ENCODE data around the gene CCNF.

CCNF gene

DNA sequence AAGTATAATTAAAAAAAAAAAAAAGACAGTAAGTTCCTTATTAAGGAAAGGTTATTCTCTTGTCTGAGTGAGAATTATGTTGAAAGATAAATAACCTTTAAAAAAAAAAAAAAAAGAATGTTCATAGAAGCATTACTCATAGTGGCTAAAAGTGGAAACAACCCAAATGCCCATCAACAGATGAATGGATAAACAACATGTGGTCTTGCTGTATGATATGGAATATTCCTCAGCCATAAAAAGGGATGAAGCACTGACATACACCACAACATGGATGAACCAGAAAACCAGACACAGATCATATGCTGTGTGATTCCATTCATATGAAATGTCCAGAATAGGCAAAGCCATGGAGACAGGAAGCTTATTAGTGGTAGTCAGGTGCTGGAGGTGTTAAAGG lies 9.2 kb upstream of the CCNF start:
- POLR2A ChIA-PET, result no interaction called here
- no peak for DNase-seq (ENCODE audit: low read depth, low spot score)
- CTCF ChIA-PET, result interaction anchor here (1.0 to 1.4 kb wide), 5 partner anchors 10 to 82 kb away, joined by 3 to 4 read pairs (median 3); partner anchors contain the start of gene ABCA3

DNA sequence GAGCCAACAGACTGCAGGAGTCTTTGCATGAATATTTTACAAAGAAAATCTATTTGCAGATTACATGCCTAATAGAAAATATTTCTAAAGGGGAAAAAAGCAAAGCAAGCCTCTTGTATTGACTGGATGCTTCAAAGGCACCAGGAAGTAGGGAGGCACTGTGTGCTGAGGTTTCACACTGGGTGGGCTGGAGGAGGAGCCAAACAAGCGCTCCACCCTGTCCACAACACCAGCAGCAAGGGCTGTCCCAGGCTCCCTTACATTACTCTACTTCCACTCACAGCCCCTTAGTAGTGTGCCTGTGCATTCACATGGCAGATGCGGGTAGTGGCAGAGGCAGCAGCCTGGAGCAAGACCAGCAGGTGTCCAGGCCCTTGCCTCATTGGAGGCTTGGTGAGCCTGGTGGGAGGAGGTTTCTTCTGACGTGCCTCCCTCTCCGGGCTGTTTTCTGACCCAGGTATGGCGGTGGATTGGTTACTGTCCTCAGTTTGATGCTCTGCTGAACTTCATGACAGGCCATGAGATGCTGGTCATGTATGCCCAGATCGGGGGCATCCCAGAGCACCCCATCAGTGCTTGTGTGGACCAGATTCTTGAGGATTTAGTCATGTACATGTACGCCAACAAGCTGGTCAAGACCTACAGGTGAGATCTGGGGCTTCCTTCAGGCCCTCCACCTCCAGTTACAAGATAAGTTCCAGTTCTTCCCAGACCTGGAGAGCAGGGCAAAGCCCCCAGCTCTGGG lies 7.0 kb upstream of the CCNF start:
- ChIA-PET CTCF (interaction anchor here (0.7 to 2.0 kb wide), 11 partner anchors 9 to 158 kb away, joined by 3 to 12 read pairs (median 3); no protein-coding TSS in a partner anchor), POLR2A (no interaction called here)
- TF ChIP-seq, protein P1, sequence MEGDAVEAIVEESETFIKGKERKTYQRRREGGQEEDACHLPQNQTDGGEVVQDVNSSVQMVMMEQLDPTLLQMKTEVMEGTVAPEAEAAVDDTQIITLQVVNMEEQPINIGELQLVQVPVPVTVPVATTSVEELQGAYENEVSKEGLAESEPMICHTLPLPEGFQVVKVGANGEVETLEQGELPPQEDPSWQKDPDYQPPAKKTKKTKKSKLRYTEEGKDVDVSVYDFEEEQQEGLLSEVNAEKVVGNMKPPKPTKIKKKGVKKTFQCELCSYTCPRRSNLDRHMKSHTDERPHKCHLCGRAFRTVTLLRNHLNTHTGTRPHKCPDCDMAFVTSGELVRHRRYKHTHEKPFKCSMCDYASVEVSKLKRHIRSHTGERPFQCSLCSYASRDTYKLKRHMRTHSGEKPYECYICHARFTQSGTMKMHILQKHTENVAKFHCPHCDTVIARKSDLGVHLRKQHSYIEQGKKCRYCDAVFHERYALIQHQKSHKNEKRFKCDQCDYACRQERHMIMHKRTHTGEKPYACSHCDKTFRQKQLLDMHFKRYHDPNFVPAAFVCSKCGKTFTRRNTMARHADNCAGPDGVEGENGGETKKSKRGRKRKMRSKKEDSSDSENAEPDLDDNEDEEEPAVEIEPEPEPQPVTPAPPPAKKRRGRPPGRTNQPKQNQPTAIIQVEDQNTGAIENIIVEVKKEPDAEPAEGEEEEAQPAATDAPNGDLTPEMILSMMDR (IDR thresholded peaks at IDR 0.05; ENCODE audit: insufficient read depth, low read length, missing control alignments), result no peak
- H3K4me3 ChIP-seq (ENCODE audit: low read depth, low read length), result no peak overlapping the region
- no peak for DNase-seq (ENCODE audit: low read depth, low spot score)

More for the DNA sequence above, 9.2 kb upstream of the CCNF start:
- H3K4me3 ChIP-seq (ENCODE audit: low read depth, low read length), result no peak overlapping the region
- TF ChIP-seq, protein P1 (IDR thresholded peaks at IDR 0.05; ENCODE audit: insufficient read depth, low read length, missing control alignments), result no peak

DNA sequence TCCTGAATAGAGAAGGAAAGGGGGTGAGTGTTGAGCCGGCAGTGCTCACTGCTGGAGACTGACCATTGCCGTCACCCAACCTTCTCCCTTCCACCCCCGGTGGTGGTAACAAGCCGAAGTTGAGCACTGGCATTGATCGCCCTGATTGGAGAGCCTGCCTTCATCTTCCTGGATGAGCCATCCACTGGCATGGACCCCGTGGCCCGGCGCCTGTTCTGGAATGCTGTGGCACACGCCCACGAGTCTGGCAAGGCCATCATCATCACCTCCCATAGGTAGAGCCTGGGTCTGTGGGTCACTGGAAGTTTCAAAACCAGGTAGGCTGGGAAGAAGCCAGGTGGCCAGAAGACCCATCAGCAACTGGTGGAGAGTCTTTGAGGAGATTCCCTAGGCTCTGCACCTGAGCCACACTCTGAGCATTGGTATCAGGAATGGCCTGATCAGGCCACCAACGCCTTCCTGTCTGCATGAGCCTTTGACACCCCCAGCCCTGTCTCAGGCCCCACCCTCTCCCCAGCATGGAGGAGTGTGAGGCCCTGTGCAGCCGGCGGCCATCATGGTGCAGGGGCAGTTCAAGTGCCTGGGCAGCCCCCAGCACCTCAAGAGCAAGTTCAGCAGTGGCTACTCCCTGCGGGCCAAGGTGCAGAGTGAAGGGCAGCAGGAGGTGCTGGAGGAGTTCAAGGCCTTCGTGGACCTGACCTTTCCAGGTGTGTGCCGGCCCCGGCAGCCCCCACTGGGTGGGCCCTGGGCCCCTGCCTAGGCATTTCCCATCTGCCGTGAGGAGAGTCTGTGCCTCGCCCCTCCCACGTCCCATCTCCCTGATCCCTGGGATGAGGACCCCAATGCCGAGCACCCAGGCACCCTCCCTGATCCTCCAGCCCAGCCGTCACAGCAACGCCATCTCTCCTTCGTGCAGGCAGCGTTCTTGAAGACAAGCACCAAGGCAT lies 4.9 kb upstream of the CCNF start:
- ChIA-PET CTCF (interaction anchor here (0.6 to 1.8 kb wide), 5 partner anchors 8 to 121 kb away, joined by 3 to 8 read pairs (median 3); no protein-coding TSS in a partner anchor), POLR2A (no interaction called here)
- no peak overlapping the region for H3K4me3 ChIP-seq (ENCODE audit: low read depth, low read length)
- TF ChIP-seq, protein P1 (IDR thresholded peaks at IDR 0.05; ENCODE audit: insufficient read depth, low read length, missing control alignments), result no peak
- no peak for DNase-seq (ENCODE audit: low read depth, low spot score)

DNA sequence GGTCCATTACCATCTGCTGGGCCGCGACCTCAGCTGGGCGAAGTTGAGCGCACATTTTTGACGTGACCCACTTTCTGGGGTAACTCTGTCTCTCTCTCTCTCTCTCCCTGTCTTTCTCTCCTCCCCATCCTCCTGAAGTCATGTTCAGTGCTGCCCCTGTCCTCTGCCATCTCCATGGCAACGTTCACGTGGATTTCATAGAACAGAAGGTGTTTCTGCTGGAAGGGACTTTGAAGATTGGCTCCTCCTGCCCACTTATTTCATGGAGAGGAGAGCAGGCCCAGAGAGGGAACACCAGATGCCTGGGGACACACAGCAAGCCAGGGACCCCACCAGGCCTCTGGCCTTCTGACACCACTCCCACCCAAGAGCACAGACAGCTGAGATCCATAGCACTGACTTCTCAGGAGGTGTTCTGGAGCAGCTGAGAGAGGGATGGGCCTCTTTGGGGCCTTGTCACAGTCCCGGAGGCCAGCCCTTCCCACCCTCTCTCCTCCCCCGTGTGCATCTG lies 4.2 kb upstream of the CCNF start:
- no peak for DNase-seq (ENCODE audit: low read depth, low spot score)
- TF ChIP-seq, protein P1 (IDR thresholded peaks at IDR 0.05; ENCODE audit: insufficient read depth, low read length, missing control alignments), result no peak
- H3K4me3 ChIP-seq (ENCODE audit: low read depth, low read length), result no peak overlapping the region
- POLR2A ChIA-PET, result no interaction called here
- CTCF ChIA-PET, result interaction anchor here (0.6 to 1.4 kb wide), 3 partner anchors 8 to 122 kb away, joined by 3 to 8 read pairs (median 3); no protein-coding TSS in a partner anchor

DNA sequence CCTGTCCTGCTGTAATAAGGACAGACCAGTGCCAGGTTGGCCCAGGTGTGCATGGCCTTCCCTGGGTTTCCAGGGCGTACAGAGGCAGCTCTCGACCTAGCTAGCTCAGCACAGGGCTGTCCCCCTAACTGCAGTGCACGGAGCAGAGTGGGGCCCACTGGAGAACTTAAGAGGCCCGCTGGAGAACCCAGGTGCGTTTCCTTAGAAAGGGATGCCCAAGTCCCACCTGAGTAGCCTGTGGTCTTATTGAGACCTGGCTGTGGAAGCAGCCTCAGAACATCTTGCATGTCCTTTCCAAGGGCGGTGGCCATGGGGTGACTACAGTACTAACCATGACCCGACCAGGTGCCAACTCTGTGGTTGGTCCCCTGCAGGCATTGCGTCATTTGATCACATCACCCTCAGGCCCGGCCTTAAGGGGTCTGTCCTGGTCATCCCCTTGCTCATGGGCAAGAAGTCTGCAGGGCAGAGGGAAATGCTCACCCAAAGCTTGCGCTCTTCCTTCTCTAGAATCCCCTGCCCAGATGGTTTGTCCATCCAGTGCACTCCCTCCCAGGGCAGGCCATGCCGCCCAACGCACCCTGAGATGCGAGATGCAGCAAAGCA lies 3.3 kb upstream of the CCNF start:
- DNase-seq (ENCODE audit: low read depth, low spot score), result no peak
- POLR2A ChIA-PET, result no interaction called here
- TF ChIP-seq, protein P1 (IDR thresholded peaks at IDR 0.05; ENCODE audit: insufficient read depth, low read length, missing control alignments), result no peak
- H3K4me3 ChIP-seq (ENCODE audit: low read depth, low read length), result no peak overlapping the region
- CTCF ChIA-PET, result interaction anchor here (1.0 to 1.4 kb wide), 2 partner anchors 9 to 13 kb away, joined by 3 to 8 read pairs; no protein-coding TSS in a partner anchor

Data from AG04449 (cell line).